GM12801 (cell line): Measurements from ENCODE around the gene PTPRD.

Source experiments
- TF ChIP-seq, protein P1 (sequence below): IDR thresholded peaks from one replicate; pipeline ENCODE4 v1.5.1; 2011; ENCODE audit warnings: control low read depth; ENCODE audit not compliant: insufficient read length; ENCODE audit errors: extremely low read depth

The PTPRD gene

GRCh38 chr9:9951556-9952160 lies 661.1 kb downstream of the PTPRD start:
- TF ChIP-seq, protein P1, sequence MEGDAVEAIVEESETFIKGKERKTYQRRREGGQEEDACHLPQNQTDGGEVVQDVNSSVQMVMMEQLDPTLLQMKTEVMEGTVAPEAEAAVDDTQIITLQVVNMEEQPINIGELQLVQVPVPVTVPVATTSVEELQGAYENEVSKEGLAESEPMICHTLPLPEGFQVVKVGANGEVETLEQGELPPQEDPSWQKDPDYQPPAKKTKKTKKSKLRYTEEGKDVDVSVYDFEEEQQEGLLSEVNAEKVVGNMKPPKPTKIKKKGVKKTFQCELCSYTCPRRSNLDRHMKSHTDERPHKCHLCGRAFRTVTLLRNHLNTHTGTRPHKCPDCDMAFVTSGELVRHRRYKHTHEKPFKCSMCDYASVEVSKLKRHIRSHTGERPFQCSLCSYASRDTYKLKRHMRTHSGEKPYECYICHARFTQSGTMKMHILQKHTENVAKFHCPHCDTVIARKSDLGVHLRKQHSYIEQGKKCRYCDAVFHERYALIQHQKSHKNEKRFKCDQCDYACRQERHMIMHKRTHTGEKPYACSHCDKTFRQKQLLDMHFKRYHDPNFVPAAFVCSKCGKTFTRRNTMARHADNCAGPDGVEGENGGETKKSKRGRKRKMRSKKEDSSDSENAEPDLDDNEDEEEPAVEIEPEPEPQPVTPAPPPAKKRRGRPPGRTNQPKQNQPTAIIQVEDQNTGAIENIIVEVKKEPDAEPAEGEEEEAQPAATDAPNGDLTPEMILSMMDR = no peak

DNA sequence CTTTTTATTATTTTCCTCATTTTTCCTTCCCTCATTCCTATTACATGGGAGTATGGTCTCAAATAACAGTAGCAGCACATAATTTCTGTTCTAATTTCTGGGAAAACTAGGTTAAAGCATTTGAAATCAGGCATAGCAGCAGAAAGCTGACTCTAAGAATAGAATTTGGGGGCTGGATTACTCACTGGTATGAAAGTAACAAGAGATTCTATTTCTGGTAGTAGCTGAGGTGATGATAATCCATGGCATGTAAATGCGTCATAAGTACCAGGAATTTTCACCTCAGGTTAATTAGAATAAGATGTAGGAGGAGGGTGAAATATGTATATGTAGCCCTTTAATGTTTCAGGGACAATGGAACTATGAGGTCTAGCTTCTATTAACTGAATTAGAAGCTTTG lies 662.0 kb downstream of the PTPRD start:
- TF ChIP-seq, protein P1 = no peak

GRCh38 chr9:9949978-9950377 lies 662.8 kb downstream of the PTPRD start:
- TF ChIP-seq, protein P1 = no peak

DNA sequence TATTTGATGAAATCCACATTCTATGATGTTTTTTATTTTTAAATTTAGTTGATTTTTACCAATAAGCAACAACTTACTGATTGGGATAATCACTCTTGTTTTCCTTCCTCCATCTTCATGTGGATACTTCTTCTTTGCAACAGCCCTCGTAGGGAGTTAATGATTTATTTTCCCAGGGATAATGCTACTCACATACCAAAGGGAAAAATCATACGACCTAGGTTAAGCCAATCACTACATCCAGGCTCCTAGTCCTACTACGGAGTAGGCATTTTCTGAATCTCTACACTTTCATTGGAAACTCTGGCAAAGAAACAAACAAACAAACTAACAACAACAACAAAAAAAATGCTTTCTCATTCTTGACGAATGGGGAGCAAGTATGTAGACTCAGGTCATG lies 663.4 kb downstream of the PTPRD start:
- TF ChIP-seq, protein P1 = no peak

DNA sequence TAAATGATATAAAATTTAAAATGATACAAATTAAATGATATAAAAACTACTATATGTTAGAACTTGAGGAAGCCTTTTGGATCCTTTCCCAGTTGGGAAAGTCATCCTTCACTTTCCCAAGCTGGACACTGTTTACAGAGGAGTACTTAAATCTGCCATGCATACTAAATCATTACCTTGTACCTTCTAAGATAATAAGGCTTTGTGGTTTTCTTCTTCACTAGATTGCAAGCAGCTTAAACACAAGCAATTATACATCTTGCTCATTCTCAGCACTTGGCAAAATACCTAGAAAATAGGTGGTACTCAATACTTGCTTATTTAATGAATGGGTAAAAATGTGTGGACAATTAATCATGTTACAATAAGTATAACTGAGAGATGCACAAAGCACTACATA lies 666.8 kb downstream of the PTPRD start:
- TF ChIP-seq, protein P1 = no peak

- TF ChIP-seq, protein P1 = peak; percentile 12
Observed at GRCh38 chr9:9942764-9943424, 669.9 kb downstream of the PTPRD start.

DNA sequence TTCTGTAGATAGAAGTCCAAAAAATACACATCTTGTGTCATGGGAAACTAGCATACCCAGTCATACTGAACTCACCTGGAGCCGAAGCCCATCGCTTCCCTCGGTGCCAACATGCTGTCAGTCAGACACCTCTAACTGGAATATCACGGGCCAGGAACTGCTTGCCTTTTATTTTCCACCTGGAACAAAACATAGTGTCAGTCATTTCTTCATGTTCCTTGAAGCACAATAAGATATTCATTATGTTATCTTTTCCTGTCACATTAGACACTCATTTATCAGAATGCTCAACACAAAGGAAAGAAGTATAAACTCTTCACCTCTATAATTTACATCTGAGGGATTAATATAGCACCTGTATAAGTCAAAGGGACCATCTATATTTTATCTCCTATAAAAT lies 674.4 kb downstream of the PTPRD start:
- TF ChIP-seq, protein P1 = no peak
